C4-2B (cell line): ENCODE results near the gene DYRK4.

ENCODE experiments used
- H3K27ac ChIP-seq: fragments of 450-650 bp; 2 replicates; pipeline ENCODE4 v1.5.1; 2017
- CTCF ChIP-seq: fragments of 450-650 bp; conservative IDR thresholded peaks from 2 replicates; pipeline ENCODE4 v1.5.1; 2017; ENCODE audit warnings: mild to moderate bottlenecking
- ZFX ChIP-seq: fragments of 450-650 bp; IDR thresholded peaks from 2 replicates; pipeline ENCODE4 v1.6.1; 2017

The DYRK4 gene

GRCh38 chr12:4535871-4536270 is 26.1 kb upstream of the DYRK4 start:
- no peak for TF ChIP-seq CTCF
- no peak for TF ChIP-seq ZFX
- no peak overlapping the region for H3K27ac ChIP-seq

- TF ChIP-seq CTCF = no peak
- no peak for TF ChIP-seq ZFX
- peak within 1 kb of the TSS; percentile 80 for H3K27ac ChIP-seq
Observed at GRCh38 chr12:4538207-4539160, 23.5 kb upstream of the DYRK4 start, which contains the start of gene RAD51AP1. TSS of gene RAD51AP1 (plus strand) at chr12:4538890. CDS start at chr12:4538940, 50 bp downstream.

- TF ChIP-seq CTCF = no peak
- TF ChIP-seq ZFX = no peak
- H3K27ac ChIP-seq = peak overlapping the region; percentile 80
Observed at GRCh38 chr12:4539167-4539870, 22.7 kb upstream of the DYRK4 start.

GRCh38 chr12:4540170-4540569 is 21.8 kb upstream of the DYRK4 start:
- H3K27ac ChIP-seq = no peak overlapping the region
- TF ChIP-seq CTCF (no peak), ZFX (no peak)

GRCh38 chr12:4540638-4541037 is 21.4 kb upstream of the DYRK4 start:
- no peak for TF ChIP-seq CTCF
- TF ChIP-seq ZFX = no peak
- H3K27ac ChIP-seq = no peak overlapping the region

GRCh38 chr12:4545195-4545594 is 16.8 kb upstream of the DYRK4 start:
- H3K27ac ChIP-seq = no peak overlapping the region
- no peak for TF ChIP-seq CTCF
- TF ChIP-seq ZFX = no peak

GRCh38 chr12:4552191-4552590 is 9.8 kb upstream of the DYRK4 start:
- H3K27ac ChIP-seq = no peak overlapping the region
- TF ChIP-seq CTCF (no peak), ZFX (no peak)
